ENCODE measurements around the gene HMGB1.

DNA sequence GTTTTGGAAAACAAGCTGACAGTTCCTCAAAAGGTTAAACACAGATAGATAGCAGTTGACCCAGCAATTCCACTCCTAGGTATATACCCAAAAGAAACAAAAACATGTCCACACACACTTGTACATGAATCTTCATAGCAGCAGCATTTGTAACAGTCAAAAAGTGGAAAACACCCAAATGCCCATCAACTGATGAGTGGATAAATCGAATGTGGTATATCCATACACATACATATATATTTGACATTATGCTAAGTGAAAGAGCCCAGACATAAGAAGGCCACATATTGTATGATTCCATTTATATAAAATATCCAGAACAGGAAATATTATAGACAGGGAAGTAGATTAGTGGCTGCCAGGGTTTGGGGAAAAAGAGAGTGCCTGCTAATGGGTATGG is 7.9 kb upstream of the HMGB1 start:
- TF ChIP-seq, protein P1, sequence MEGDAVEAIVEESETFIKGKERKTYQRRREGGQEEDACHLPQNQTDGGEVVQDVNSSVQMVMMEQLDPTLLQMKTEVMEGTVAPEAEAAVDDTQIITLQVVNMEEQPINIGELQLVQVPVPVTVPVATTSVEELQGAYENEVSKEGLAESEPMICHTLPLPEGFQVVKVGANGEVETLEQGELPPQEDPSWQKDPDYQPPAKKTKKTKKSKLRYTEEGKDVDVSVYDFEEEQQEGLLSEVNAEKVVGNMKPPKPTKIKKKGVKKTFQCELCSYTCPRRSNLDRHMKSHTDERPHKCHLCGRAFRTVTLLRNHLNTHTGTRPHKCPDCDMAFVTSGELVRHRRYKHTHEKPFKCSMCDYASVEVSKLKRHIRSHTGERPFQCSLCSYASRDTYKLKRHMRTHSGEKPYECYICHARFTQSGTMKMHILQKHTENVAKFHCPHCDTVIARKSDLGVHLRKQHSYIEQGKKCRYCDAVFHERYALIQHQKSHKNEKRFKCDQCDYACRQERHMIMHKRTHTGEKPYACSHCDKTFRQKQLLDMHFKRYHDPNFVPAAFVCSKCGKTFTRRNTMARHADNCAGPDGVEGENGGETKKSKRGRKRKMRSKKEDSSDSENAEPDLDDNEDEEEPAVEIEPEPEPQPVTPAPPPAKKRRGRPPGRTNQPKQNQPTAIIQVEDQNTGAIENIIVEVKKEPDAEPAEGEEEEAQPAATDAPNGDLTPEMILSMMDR (IDR thresholded peaks at IDR 0.05): no peak
- no peak for TF ChIP-seq ZFX (IDR thresholded peaks at IDR 0.05; ENCODE audit: borderline replicate concordance)
